ENCODE results near the gene GJA1.
"Not testable (repeated sequence)": the region's sequence is repeated elsewhere in the genome, so short reads cannot be mapped to it uniquely, and the experiment has no call there.

Gene GJA1

GRCh38 chr6:121426686-121427085 lies 8.8 kb upstream of the GJA1 start:
- H3K4me3 Mint-ChIP-seq, result no peak overlapping the region
- H3K9me3 Mint-ChIP-seq, result no peaks in the 10 kb centered on the region
- peaks cover 15% of the 10 kb centered on the region for H3K4me1 Mint-ChIP-seq
- no peak for TF ChIP-seq CTCF (IDR thresholded peaks at IDR 0.05)
- peak overlapping the region; percentile 14 for H3K27ac Mint-ChIP-seq
- no peaks in the 10 kb centered on the region for H3K27me3 Mint-ChIP-seq (ENCODE audit: low read depth, poor library complexity)
- no peak for DNase-seq
- no peaks in the 10 kb centered on the region for H3K36me3 Mint-ChIP-seq (ENCODE audit: low read depth)

- Mint-ChIP-seq H3K27me3 (ENCODE audit: low read depth, poor library complexity) (no peaks in the 10 kb centered on the region), H3K4me1 (peaks cover 23% of the 10 kb centered on the region), H3K27ac (no peak overlapping the region), H3K36me3 (ENCODE audit: low read depth) (no peaks in the 10 kb centered on the region), H3K9me3 (no peaks in the 10 kb centered on the region), H3K4me3 (no peak overlapping the region)
- TF ChIP-seq CTCF (IDR thresholded peaks at IDR 0.05), result no peak
- DNase-seq, result no peak
These were observed 6.3 kb upstream of the GJA1 start for GRCh38 chr6:121428872-121429756.

GRCh38 chr6:121430514-121431460 lies 4.7 kb upstream of the GJA1 start:
- Mint-ChIP-seq H3K27me3 (ENCODE audit: low read depth, poor library complexity) (no peaks in the 10 kb centered on the region), H3K4me1 (peaks cover 38% of the 10 kb centered on the region), H3K9me3 (no peaks in the 10 kb centered on the region), H3K27ac (peak overlapping the region; percentile 33), H3K4me3 (no peak overlapping the region), H3K36me3 (ENCODE audit: low read depth) (no peaks in the 10 kb centered on the region)
- DNase-seq, result no peak
- peak; percentile 71 for TF ChIP-seq CTCF (IDR thresholded peaks at IDR 0.05)

- H3K36me3 Mint-ChIP-seq (ENCODE audit: low read depth); H3K9me3 Mint-ChIP-seq; H3K27me3 Mint-ChIP-seq (ENCODE audit: low read depth, poor library complexity); H3K4me3 Mint-ChIP-seq; DNase-seq: not testable (repeated sequence)
- H3K27ac Mint-ChIP-seq, result peak overlapping the region; percentile 20
- H3K4me1 Mint-ChIP-seq, result peaks cover 38% of the 10 kb centered on the region
These were observed 3.7 kb upstream of the GJA1 start for GRCh38 chr6:121431776-121432175.

GRCh38 chr6:121434037-121434770 lies 1.2 kb upstream of the GJA1 start:
- no peak for DNase-seq
- H3K27me3 Mint-ChIP-seq (ENCODE audit: low read depth, poor library complexity), result no peaks in the 10 kb centered on the region
- TF ChIP-seq CTCF (IDR thresholded peaks at IDR 0.05), result no peak
- H3K4me1 Mint-ChIP-seq, result peaks cover 46% of the 10 kb centered on the region
- H3K9me3 Mint-ChIP-seq, result no peaks in the 10 kb centered on the region
- H3K36me3 Mint-ChIP-seq (ENCODE audit: low read depth), result no peaks in the 10 kb centered on the region
- H3K4me3 Mint-ChIP-seq, result peak overlapping the region; percentile 60
- peak overlapping the region; percentile 98 for H3K27ac Mint-ChIP-seq
